ENCODE results near the gene HSPA8. TPM values are rescaled to one million over a fixed set of nuclear protein-coding genes. Genes with fewer than 3 reads are reported as not detected.
A peak's percentile ranks its signal among the peaks of the same experiment; 100 is the strongest.

Gene HSPA8
- total and polyA plus RNA-seq, 7 donors: 1,127 to 3,112 (median 1,617) TPM

DNA sequence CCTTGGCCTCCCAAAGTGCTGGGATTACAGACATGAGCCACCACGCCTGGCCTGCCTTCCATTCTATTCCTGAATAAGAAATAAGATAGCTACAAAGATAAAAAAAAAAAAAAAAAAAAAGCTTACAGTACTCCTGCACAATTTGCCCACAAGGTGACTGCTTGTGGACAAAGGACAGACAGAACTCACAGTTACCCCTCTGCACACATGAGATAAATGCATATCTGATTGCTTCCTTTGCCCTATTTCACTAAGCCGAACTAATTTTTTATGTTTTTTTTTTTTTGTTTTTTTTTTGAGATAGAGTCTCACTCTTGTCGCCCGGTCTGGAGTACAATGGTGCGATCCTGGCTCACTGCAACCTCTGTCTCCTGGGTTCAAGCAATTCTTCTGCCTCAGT lies 23.6 kb upstream of the HSPA8 start:
- Histone ChIP-seq H3K27ac (no peak overlapping the region), H3K4me1 (peaks cover 18% of the 10 kb centered on the region), H3K9me3 (no peaks in the 10 kb centered on the region), H3K36me3 (ENCODE audit: insufficient read depth in 1 of 2, low read depth in 1 of 2) (no peaks in the 10 kb centered on the region), H3K27me3 (ENCODE audit: insufficient read depth in 3 of 3, low read length in 2 of 3) (no peaks in the 10 kb centered on the region), H3K4me3 (no peak overlapping the region)
- WGBS, 3 donors: 76 to 93% (median 85%) methylated on average over 5 of the region's 5 CpGs
- no peak for ATAC-seq
- TF ChIP-seq, protein P1, sequence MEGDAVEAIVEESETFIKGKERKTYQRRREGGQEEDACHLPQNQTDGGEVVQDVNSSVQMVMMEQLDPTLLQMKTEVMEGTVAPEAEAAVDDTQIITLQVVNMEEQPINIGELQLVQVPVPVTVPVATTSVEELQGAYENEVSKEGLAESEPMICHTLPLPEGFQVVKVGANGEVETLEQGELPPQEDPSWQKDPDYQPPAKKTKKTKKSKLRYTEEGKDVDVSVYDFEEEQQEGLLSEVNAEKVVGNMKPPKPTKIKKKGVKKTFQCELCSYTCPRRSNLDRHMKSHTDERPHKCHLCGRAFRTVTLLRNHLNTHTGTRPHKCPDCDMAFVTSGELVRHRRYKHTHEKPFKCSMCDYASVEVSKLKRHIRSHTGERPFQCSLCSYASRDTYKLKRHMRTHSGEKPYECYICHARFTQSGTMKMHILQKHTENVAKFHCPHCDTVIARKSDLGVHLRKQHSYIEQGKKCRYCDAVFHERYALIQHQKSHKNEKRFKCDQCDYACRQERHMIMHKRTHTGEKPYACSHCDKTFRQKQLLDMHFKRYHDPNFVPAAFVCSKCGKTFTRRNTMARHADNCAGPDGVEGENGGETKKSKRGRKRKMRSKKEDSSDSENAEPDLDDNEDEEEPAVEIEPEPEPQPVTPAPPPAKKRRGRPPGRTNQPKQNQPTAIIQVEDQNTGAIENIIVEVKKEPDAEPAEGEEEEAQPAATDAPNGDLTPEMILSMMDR (IDR thresholded peaks at IDR 0.05): no peak
- intact Hi-C loops (cut with DNase I): no loop called here
- DNase-seq: no peak

DNA sequence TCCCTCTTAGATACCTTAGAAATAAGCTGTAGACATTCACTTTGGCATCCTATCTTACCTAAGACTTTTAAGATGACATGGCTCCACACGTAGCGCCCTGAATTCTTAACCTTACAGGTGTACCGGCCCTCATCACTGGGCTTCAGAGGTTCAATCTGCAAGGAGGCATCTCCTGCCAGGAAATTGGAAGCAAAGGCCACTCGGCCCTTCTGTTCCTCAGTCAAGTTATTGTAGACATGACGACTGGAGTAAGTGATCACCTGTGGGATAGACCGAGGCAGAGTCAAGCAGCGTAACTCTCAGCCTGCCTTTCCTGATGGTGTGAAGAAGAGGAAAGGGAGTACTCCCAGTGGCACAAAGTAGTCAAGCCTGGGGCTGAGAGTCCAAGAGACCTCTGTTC lies 22.5 kb upstream of the HSPA8 start:
- DNase-seq (no peak), ATAC-seq (no peak)
- intact Hi-C loops (cut with DNase I): no loop called here

DNA sequence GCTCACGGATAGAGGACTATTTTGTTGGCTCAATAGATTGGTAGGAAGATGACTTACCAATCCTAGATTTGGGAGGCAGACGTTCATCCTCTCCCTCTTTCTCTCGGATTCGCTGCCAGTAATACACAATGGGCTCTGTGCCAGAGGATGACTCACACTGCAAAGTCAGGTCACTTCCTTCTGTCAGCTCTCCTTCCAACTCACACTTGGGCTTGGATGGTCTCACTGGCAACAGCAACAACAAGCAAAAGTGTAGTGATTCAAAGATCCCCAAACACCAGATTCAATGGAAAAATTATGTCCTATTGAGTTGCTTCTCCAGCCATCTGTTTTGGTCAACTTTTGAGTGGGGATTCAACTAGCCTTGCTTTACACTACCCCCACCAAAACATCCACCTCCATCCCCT lies 21.7 kb upstream of the HSPA8 start:
- intact Hi-C loops (cut with DNase I): no loop called here

More for the DNA sequence above, 22.5 kb upstream of the HSPA8 start:
- H3K36me3 ChIP-seq (ENCODE audit: insufficient read depth in 1 of 2, low read depth in 1 of 2): no peaks in the 10 kb centered on the region
- no peaks in the 10 kb centered on the region for H3K9me3 ChIP-seq
- no peak overlapping the region for H3K27ac ChIP-seq
- no peak overlapping the region for H3K4me3 ChIP-seq
- TF ChIP-seq, protein P1 (IDR thresholded peaks at IDR 0.05): no peak
- WGBS, 3 donors: 97 to 99% (median 98%) methylated on average over 7 of the region's 7 CpGs
- no peaks in the 10 kb centered on the region for H3K27me3 ChIP-seq (ENCODE audit: insufficient read depth in 3 of 3, low read length in 2 of 3)
- peaks cover 18% of the 10 kb centered on the region for H3K4me1 ChIP-seq

DNA sequence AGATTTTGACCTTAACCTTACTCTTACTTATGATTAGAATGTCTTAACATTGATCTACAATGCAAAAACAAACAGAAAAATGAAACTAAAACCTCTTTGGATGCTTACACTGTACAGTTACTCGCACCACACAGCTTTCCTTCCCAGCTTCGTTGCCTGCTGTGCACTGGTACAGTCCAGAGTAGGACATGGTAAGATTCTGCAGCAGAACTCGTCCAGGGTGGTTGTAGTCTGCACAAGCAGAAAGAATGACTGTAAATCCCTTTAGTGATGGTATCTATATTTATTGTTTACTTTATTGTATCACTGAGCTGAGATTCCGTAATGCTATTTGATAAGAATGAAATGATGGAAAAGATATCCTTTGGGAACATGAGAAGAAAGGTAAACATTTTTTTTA lies 21.0 kb upstream of the HSPA8 start:
- DNase-seq: no peak
- no peaks in the 10 kb centered on the region for H3K9me3 ChIP-seq
- no peaks in the 10 kb centered on the region for H3K27me3 ChIP-seq (ENCODE audit: insufficient read depth in 3 of 3, low read length in 2 of 3)
- H3K27ac ChIP-seq: no peak overlapping the region
- 66 to 81% (median 75%) methylated on average over 4 of the region's 4 CpGs for WGBS, 3 donors
- intact Hi-C loops (cut with DNase I): no loop called here
- ATAC-seq: no peak
- no peaks in the 10 kb centered on the region for H3K36me3 ChIP-seq (ENCODE audit: insufficient read depth in 1 of 2, low read depth in 1 of 2)
- no peak overlapping the region for H3K4me3 ChIP-seq
- H3K4me1 ChIP-seq: peaks cover 18% of the 10 kb centered on the region
- TF ChIP-seq, protein P1 (IDR thresholded peaks at IDR 0.05): no peak

More for the DNA sequence above, 21.7 kb upstream of the HSPA8 start:
- 2 to 3% (median 3%) methylated on average over 4 of the region's 4 CpGs for WGBS, 3 donors
- Histone ChIP-seq H3K4me1 (peaks cover 18% of the 10 kb centered on the region), H3K9me3 (no peaks in the 10 kb centered on the region), H3K4me3 (no peak overlapping the region), H3K36me3 (ENCODE audit: insufficient read depth in 1 of 2, low read depth in 1 of 2) (no peaks in the 10 kb centered on the region), H3K27ac (peak overlapping the region; percentile 34), H3K27me3 (ENCODE audit: insufficient read depth in 3 of 3, low read length in 2 of 3) (no peaks in the 10 kb centered on the region)
- TF ChIP-seq, protein P1 (IDR thresholded peaks at IDR 0.05): no peak
- DNase-seq (peak; percentile 78 to 83), ATAC-seq (peak; percentile 72 to 91 (median 82))

DNA sequence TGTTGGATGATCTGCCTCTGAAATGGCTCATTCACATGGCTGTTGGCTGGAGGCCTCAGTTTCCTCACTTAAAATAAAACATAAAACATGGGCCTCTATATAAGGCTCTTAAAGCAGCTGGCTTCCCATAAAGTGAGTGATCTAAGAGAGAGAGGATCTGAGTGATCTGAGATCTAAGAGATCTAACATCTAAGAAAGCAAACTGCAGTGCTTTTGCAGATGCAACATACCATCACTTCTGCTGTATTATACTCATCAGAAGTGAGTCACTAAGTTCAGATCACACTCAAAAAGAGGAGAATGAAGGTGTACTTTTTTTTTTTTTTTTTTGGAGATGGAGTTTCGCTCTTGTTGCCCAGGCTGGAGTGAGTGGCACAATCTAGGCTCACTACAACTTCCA lies 18.1 kb upstream of the HSPA8 start:
- TF ChIP-seq, protein P1 (IDR thresholded peaks at IDR 0.05): no peak
- Histone ChIP-seq H3K27ac (no peak overlapping the region), H3K9me3 (no peaks in the 10 kb centered on the region), H3K27me3 (ENCODE audit: insufficient read depth in 3 of 3, low read length in 2 of 3) (no peaks in the 10 kb centered on the region), H3K4me1 (peaks cover 12% of the 10 kb centered on the region), H3K4me3 (no peak overlapping the region), H3K36me3 (ENCODE audit: insufficient read depth in 1 of 2, low read depth in 1 of 2) (no peaks in the 10 kb centered on the region)
- intact Hi-C loops (cut with DNase I): no loop called here
- DNase-seq: no peak
- no peak for ATAC-seq
- WGBS, 3 donors: 80 to 100% (median 96%) methylated on average over 1 of the region's 1 CpG

Measured in psoas muscle (tissue), 8 donors.